Activated B cell treated with CpG ODN at 0.5 μM for 24 hours (primary cell): ENCODE results near the gene ETV3. TPM values are rescaled to one million over a fixed set of nuclear protein-coding genes. Genes with fewer than 3 reads are reported as not detected.

Experiments used
- ATAC-seq: fragments of 200-7000 bp; cut with Tn5 transposase; one replicate; pipeline ENCODE4 v1.10.0; 2021; ENCODE audit warnings: low read depth, mild to moderate bottlenecking, moderate library complexity
- CTCF ChIA-PET: fragments of 350-600 bp; sonication (Branson Sonifier 250); formaldehyde crosslinking; loops from one replicate; lab custom pipeline; 2021; ENCODE audit warnings: antibody characterized with exemption; lab: Charles Lee
- POLR2A ChIA-PET: fragments of 350-600 bp; sonication (Branson Sonifier 250); formaldehyde crosslinking; loops from one replicate; lab custom pipeline; 2021; ENCODE audit warnings: antibody characterized with exemption; lab: Charles Lee
- DNase-seq: peaks from one replicate; pipeline ENCODE4 v3.0.0; 2022
- H3K27ac Mint-ChIP-seq: one replicate; pipeline ENCODE4 v1.8.0; 2020; ENCODE audit warnings: mixed read lengths
- H3K27me3 Mint-ChIP-seq: one replicate; pipeline ENCODE4 v1.8.0; 2021; ENCODE audit warnings: mixed read lengths
- H3K36me3 Mint-ChIP-seq: one replicate; pipeline ENCODE4 v1.8.0; 2021; ENCODE audit warnings: low read depth, mixed read lengths
- H3K4me1 Mint-ChIP-seq: one replicate; pipeline ENCODE4 v1.8.0; 2021; ENCODE audit warnings: mixed read lengths
- H3K4me3 Mint-ChIP-seq: one replicate; pipeline ENCODE4 v1.8.0; 2020; ENCODE audit warnings: mild to moderate bottlenecking, mixed read lengths
- H3K9me3 Mint-ChIP-seq: one replicate; pipeline ENCODE4 v1.8.0; 2020; ENCODE audit warnings: mixed read lengths
- CTCF ChIP-seq: fragments of 200-600 bp; IDR thresholded peaks from one replicate; pipeline ENCODE4 v1.8.0; 2022; ENCODE audit warnings: antibody characterized with exemption, mild to moderate bottlenecking
- intact Hi-C: fragments of 100-400 bp; cut with micrococcal nuclease; formaldehyde crosslinking; loops from one replicate; pipeline ENCODE4 v1.15.1; 2024
- total RNA-seq: library from RNA; stranded (reverse); gene quantifications from 2 replicates; pipeline ENCODE4 v1.2.3, GENCODE V29; 2022

Gene ETV3
- total RNA-seq, 1 donor from 2014 or later: 31.3 TPM

- DNase-seq: no peak
- Mint-ChIP-seq H3K27me3 (peaks cover 36% of the 10 kb centered on the region), H3K4me1 (peaks cover 3% of the 10 kb centered on the region), H3K9me3 (no peaks in the 10 kb centered on the region), H3K36me3 (no peaks in the 10 kb centered on the region), H3K4me3 (no peak overlapping the region), H3K27ac (no peak overlapping the region)
- POLR2A ChIA-PET: no interaction called here
- CTCF ChIA-PET: interaction anchor here (9.3 kb wide), 1 partner anchor 70 kb away, joined by 388 read pairs; no protein-coding TSS in a partner anchor
- no peak for TF ChIP-seq CTCF
- intact Hi-C loops: loop anchor here (5.0 kb wide), 1 partner anchor 247 kb away; no protein-coding TSS in a partner anchor
- no peak for ATAC-seq
Measured at GRCh38 chr1:157158967-157159366, 20.8 kb upstream of the ETV3 start.

- Mint-ChIP-seq H3K9me3 (no peaks in the 10 kb centered on the region), H3K27ac (no peak overlapping the region), H3K36me3 (no peaks in the 10 kb centered on the region), H3K4me3 (no peak overlapping the region), H3K27me3 (peaks cover 38% of the 10 kb centered on the region), H3K4me1 (peaks cover 3% of the 10 kb centered on the region)
- no peak for ATAC-seq
- DNase-seq: no peak
- ChIA-PET POLR2A (no interaction called here), CTCF (interaction anchor here (1.4 to 9.3 kb wide), 6 partner anchors 15 to 468 kb away, joined by 3 to 388 read pairs (median 10); partner anchors contain the start of gene ETV3)
- intact Hi-C loops: loop anchor here (5.0 kb wide), 1 partner anchor 245 kb away; no protein-coding TSS in a partner anchor
- no peak for TF ChIP-seq CTCF
Measured at GRCh38 chr1:157157501-157158190, 19.5 kb upstream of the ETV3 start.

GRCh38 chr1:157156058-157156541 is 17.9 kb upstream of the ETV3 start:
- H3K4me3 Mint-ChIP-seq: no peak overlapping the region
- POLR2A ChIA-PET: interaction anchor here (0.6 to 1.6 kb wide), 6 partner anchors 19 to 991 kb away, joined by 3 to 10 read pairs (median 4); no protein-coding TSS in a partner anchor

GRCh38 chr1:157155658-157156057 is 17.5 kb upstream of the ETV3 start:
- no peak for TF ChIP-seq CTCF
- H3K4me1 Mint-ChIP-seq: peaks cover 3% of the 10 kb centered on the region
- H3K36me3 Mint-ChIP-seq: no peaks in the 10 kb centered on the region
- peaks cover 44% of the 10 kb centered on the region for H3K27me3 Mint-ChIP-seq
- ChIA-PET CTCF (interaction anchor here (0.7 to 9.3 kb wide), 12 partner anchors 10 to 836 kb away, joined by 3 to 388 read pairs (median 4); partner anchors contain the start of gene ETV3), POLR2A (interaction anchor here (0.6 to 1.6 kb wide), 3 partner anchors 18 to 992 kb away, joined by 4 to 10 read pairs (median 5); no protein-coding TSS in a partner anchor)
- H3K9me3 Mint-ChIP-seq: no peaks in the 10 kb centered on the region
- intact Hi-C loops: loop anchor here (1.0 to 5.0 kb wide), 2 partner anchors 65 to 243 kb away; no protein-coding TSS in a partner anchor
- DNase-seq (no peak), ATAC-seq (peak; percentile 28)
- no peak overlapping the region for H3K27ac Mint-ChIP-seq
- H3K4me3 Mint-ChIP-seq: no peak overlapping the region

More at GRCh38 chr1:157156058-157156541, 17.9 kb upstream of the ETV3 start:
- Mint-ChIP-seq H3K4me1 (peaks cover 3% of the 10 kb centered on the region), H3K36me3 (no peaks in the 10 kb centered on the region), H3K9me3 (no peaks in the 10 kb centered on the region), H3K27me3 (peaks cover 41% of the 10 kb centered on the region), H3K27ac (no peak overlapping the region)
- intact Hi-C loops: loop anchor here (1.0 to 5.0 kb wide), 2 partner anchors 66 to 244 kb away; no protein-coding TSS in a partner anchor
- CTCF ChIA-PET: interaction anchor here (0.6 to 9.3 kb wide), 16 partner anchors 10 to 965 kb away, joined by 3 to 388 read pairs (median 3); partner anchors contain the start of gene ETV3
- TF ChIP-seq CTCF: peak; percentile 68
- DNase-seq (peak; percentile 73), ATAC-seq (peak; percentile 80)
